IMR-90 (cell line): ENCODE data around the gene CBX5. TPM values are rescaled to one million over a fixed set of nuclear protein-coding genes. Genes with fewer than 3 reads are reported as not detected.

ENCODE experiments used
- ATAC-seq: fragments of 200-7000 bp; cut with Tn5 transposase; 2 replicates; pipeline ENCODE4 v1.9.1; 2020; ENCODE audit warnings: low read depth, mild to moderate bottlenecking, moderate library complexity
- BruUV-seq: library from RNA; stranded (reverse); fragments of 400-500 nt; replicated peaks from 2 replicates; lab custom pipeline; 2021; lab: Mats Ljungman, UMichigan
- CTCF ChIA-PET: fragments of 300-600 bp; formaldehyde crosslinking; extraction: SDS; loops from one replicate; lab custom pipeline; 2021; ENCODE audit warnings: antibody characterized with exemption; lab: Yijun Ruan, JAX
- POLR2A ChIA-PET: fragments of 300-600 bp; sonication (Branson Sonifier 250); formaldehyde crosslinking; loops from one replicate; lab custom pipeline; 2022; ENCODE audit warnings: antibody characterized with exemption; ENCODE audit not compliant: unreplicated experiment; lab: Charles Lee
- DNase-seq: peaks from one replicate; pipeline ENCODE4 v3.0.0; 2013
- H2AFZ ChIP-seq: replicated peaks from 2 replicates; pipeline ENCODE3; 2013; ENCODE audit warnings: low read length, mild to moderate bottlenecking; ENCODE audit not compliant: poor library complexity
- H2AK5ac ChIP-seq: 2 replicates; pipeline ENCODE4 v1.6.1; 2013; ENCODE audit warnings: low read depth, low read length, inconsistent platforms
- H2AK9ac ChIP-seq: replicated peaks from 2 replicates; pipeline ENCODE3; 2013; ENCODE audit warnings: mild to moderate bottlenecking, low read depth, low read length, moderate library complexity; ENCODE audit not compliant: poor library complexity
- H2BK120ac ChIP-seq: 2 replicates; pipeline ENCODE4 v1.6.1; 2013; ENCODE audit warnings: low read depth, low read length, inconsistent platforms
- H2BK15ac ChIP-seq: 3 replicates; pipeline ENCODE4 v1.6.1; 2013; ENCODE audit warnings: low read depth, low read length, inconsistent platforms
- H2BK20ac ChIP-seq: 2 replicates; pipeline ENCODE4 v1.6.1; 2013; ENCODE audit warnings: low read depth, mild to moderate bottlenecking, inconsistent platforms, low read length, moderate library complexity
- H2BK5ac ChIP-seq: 2 replicates; pipeline ENCODE4 v1.6.1; 2013; ENCODE audit warnings: mild to moderate bottlenecking, low read depth, low read length, inconsistent platforms; ENCODE audit not compliant: poor library complexity, severe bottlenecking
- H3K14ac ChIP-seq: replicated peaks from 2 replicates; pipeline ENCODE4 v1.6.1; 2013; ENCODE audit warnings: low read depth, low read length, inconsistent platforms
- H3K18ac ChIP-seq: 2 replicates; pipeline ENCODE4 v1.6.1; 2013; ENCODE audit warnings: low read depth, low read length, control low read depth
- H3K23ac ChIP-seq: 2 replicates; pipeline ENCODE4 v1.6.1; 2013; ENCODE audit warnings: low read depth, low read length, inconsistent platforms
- H3K27ac ChIP-seq: 2 replicates; pipeline ENCODE4 v1.5.1; 2013; ENCODE audit warnings: mild to moderate bottlenecking, control low read depth, low read length; ENCODE audit not compliant: insufficient read depth
- H3K27me3 ChIP-seq: 2 replicates; pipeline ENCODE4 v1.6.1; 2013; ENCODE audit warnings: low read length; ENCODE audit not compliant: control insufficient read depth, insufficient read depth
- H3K36me3 ChIP-seq: 2 replicates; pipeline ENCODE4 v1.6.1; 2013; ENCODE audit warnings: low read length, mixed read lengths; ENCODE audit not compliant: control insufficient read depth, insufficient read depth
- H3K4ac ChIP-seq: 2 replicates; pipeline ENCODE4 v1.6.1; 2013; ENCODE audit warnings: low read depth, low read length, inconsistent platforms
- H3K4me1 ChIP-seq: 2 replicates; pipeline ENCODE4 v1.6.1; 2013; ENCODE audit warnings: low read length, mixed read lengths; ENCODE audit not compliant: control insufficient read depth, insufficient read depth
- H3K4me2 ChIP-seq: 2 replicates; pipeline ENCODE4 v1.6.1; 2013; ENCODE audit warnings: low read depth, mild to moderate bottlenecking, control low read depth, low read length, moderate library complexity
- H3K4me3 ChIP-seq: 2 replicates; pipeline ENCODE4 v1.5.1; 2013; ENCODE audit warnings: low read depth, mild to moderate bottlenecking, control low read depth, low read length, moderate library complexity; ENCODE audit not compliant: insufficient read depth
- H3K56ac ChIP-seq: 2 replicates; pipeline ENCODE4 v1.6.1; 2013; ENCODE audit warnings: low read length, inconsistent platforms; ENCODE audit not compliant: insufficient read depth; ENCODE audit errors: extremely low read depth
- H3K79me1 ChIP-seq, 2 experiments: 2 replicates each; pipeline ENCODE4 v1.6.1; 2013; ENCODE audit warnings: low read length in 2 of 2, inconsistent platforms in 1 of 2, low read depth in 1 of 2
- H3K9ac ChIP-seq: 2 replicates; pipeline ENCODE4 v1.6.1; 2013; ENCODE audit warnings: low read depth, low read length, control low read depth
- H3K9me1 ChIP-seq: 2 replicates; pipeline ENCODE4 v1.6.1; 2013; ENCODE audit warnings: low read length, inconsistent platforms; ENCODE audit not compliant: insufficient read depth
- H3K9me3 ChIP-seq: 2 replicates; pipeline ENCODE4 v1.6.1; 2013; ENCODE audit warnings: low read length; ENCODE audit not compliant: control insufficient read depth, insufficient read depth
- H4K20me1 ChIP-seq: 2 replicates; pipeline ENCODE4 v1.6.1; 2013; ENCODE audit warnings: low read length, inconsistent platforms; ENCODE audit not compliant: insufficient read depth
- H4K5ac ChIP-seq: 2 replicates; pipeline ENCODE4 v1.6.1; 2013; ENCODE audit warnings: mild to moderate bottlenecking, low read depth, low read length, control low read depth
- H4K8ac ChIP-seq, 2 experiments: 2 replicates each; pipeline ENCODE4 v1.6.1; 2013; ENCODE audit warnings: low read depth in 2 of 2, low read length in 2 of 2, control low read depth in 1 of 2, inconsistent platforms in 1 of 2
- H4K91ac ChIP-seq: 2 replicates; pipeline ENCODE4 v1.6.1; 2013; ENCODE audit warnings: low read depth, low read length, inconsistent platforms; ENCODE audit not compliant: insufficient read depth
- BHLHE40 ChIP-seq: fragments of 150-350 bp; IDR thresholded peaks from 2 replicates; pipeline ENCODE4 v1.6.1; 2016; ENCODE audit warnings: mild to moderate bottlenecking, low read depth, low read length
- CEBPB ChIP-seq: IDR thresholded peaks from 2 replicates; pipeline ENCODE4 v1.6.1; 2012; ENCODE audit warnings: low read depth, low read length, improper control_type of control experiment
- CHD1 ChIP-seq: IDR thresholded peaks from 2 replicates; pipeline ENCODE4 v1.6.1; 2012; ENCODE audit warnings: low read depth, low read length, improper control_type of control experiment
- FOS ChIP-seq: fragments of 150-350 bp; IDR thresholded peaks from 2 replicates; pipeline ENCODE4 v1.6.1; 2016; ENCODE audit warnings: low read depth, low read length
- MAFK ChIP-seq: IDR thresholded peaks from 2 replicates; pipeline ENCODE4 v1.6.1; 2012; ENCODE audit warnings: low read depth, low read length, improper control_type of control experiment
- MAZ ChIP-seq: IDR thresholded peaks from 2 replicates; pipeline ENCODE4 v1.6.1; 2012; ENCODE audit warnings: low read depth, mild to moderate bottlenecking, low read length, improper control_type of control experiment, moderate library complexity, borderline replicate concordance
- MXI1 ChIP-seq: IDR thresholded peaks from 2 replicates; pipeline ENCODE4 v1.6.1; 2012; ENCODE audit warnings: low read depth, mild to moderate bottlenecking, low read length, moderate library complexity, borderline replicate concordance
- NFE2L2 ChIP-seq: fragments of 150-350 bp; IDR thresholded peaks from 2 replicates; pipeline ENCODE4 v1.6.1; 2016; ENCODE audit warnings: low read depth, mild to moderate bottlenecking, low read length
- POLR2A ChIP-seq: IDR thresholded peaks from 2 replicates; pipeline ENCODE4 v1.6.1; 2012; ENCODE audit warnings: mild to moderate bottlenecking, low read depth, low read length
- RAD21 ChIP-seq: IDR thresholded peaks from 2 replicates; pipeline ENCODE4 v1.6.1; 2012; ENCODE audit warnings: low read length, improper control_type of control experiment
- RCOR1 ChIP-seq: IDR thresholded peaks from 2 replicates; pipeline ENCODE4 v1.6.1; 2012; ENCODE audit warnings: mild to moderate bottlenecking, low read length, improper control_type of control experiment; ENCODE audit not compliant: insufficient replicate concordance
- RFX5 ChIP-seq: IDR thresholded peaks from 2 replicates; pipeline ENCODE4 v1.8.0; 2012; ENCODE audit warnings: low read depth, mild to moderate bottlenecking, low read length, moderate library complexity
- SMC3 ChIP-seq: fragments of 150-350 bp; IDR thresholded peaks from 2 replicates; pipeline ENCODE4 v1.6.1; 2016; ENCODE audit warnings: low read depth, mild to moderate bottlenecking, antibody characterized with exemption, low read length, moderate library complexity
- WGBS, 2 experiments: methylation state at CpG; one replicate each; pipeline versions ENCODE4 v1.1.5 to v1.1.7; 2013; ENCODE audit warnings: missing lambda C conversion rate in 2 of 2; ENCODE audit not compliant: insufficient read length in 1 of 2; ENCODE audit errors: extremely low coverage in 2 of 2; 5-methylcytosine and 5-hydroxymethylcytosine counted together
- dilution Hi-C: fragments of 300-500 bp; cut with HindIII; formaldehyde crosslinking; loops from one replicate; pipeline ENCODE4 v1.14.3; 2018; ENCODE audit warnings: low sequenced_read_pairs; ENCODE audit not compliant: unreplicated experiment
- in situ Hi-C: fragments of 300-500 bp; cut with MboI; formaldehyde crosslinking; loops from 3 replicates; pipeline ENCODE4 v1.14.3; 2019; ENCODE audit warnings: low sequenced_read_pairs, inconsistent platforms, mixed read lengths
- intact Hi-C: fragments of 100-400 bp; cut with micrococcal nuclease; formaldehyde crosslinking; loops from 2 replicates; pipeline ENCODE4 v1.10.0; 2022
- polyA plus RNA-seq, 3 experiments: library from polyadenylated mRNA; depleted of rRNA; stranded (reverse); fragments of >200 nt; gene quantifications; 2 replicates each; pipeline ENCODE4 v1.2.3, GENCODE V29; 2012; ENCODE audit warnings: low replicate concordance in 1 of 3
- total RNA-seq: library from RNA; depleted of rRNA; stranded (reverse); fragments of >200 nt; gene quantifications from 2 replicates; pipeline ENCODE4 v1.2.3, GENCODE V29; 2012
- TF ChIP-seq, protein P1 (sequence below): fragments of 150-350 bp; IDR thresholded peaks from 2 replicates; pipeline ENCODE4 v1.6.1; 2016; ENCODE audit warnings: low read depth, mild to moderate bottlenecking, low read length, moderate library complexity, borderline replicate concordance
- TF ChIP-seq, protein P2 (sequence below): fragments of 150-350 bp; IDR thresholded peaks from 2 replicates; pipeline ENCODE4 v1.6.1; 2017; ENCODE audit warnings: mild to moderate bottlenecking, antibody characterized with exemption, low read length, low read depth
- TF ChIP-seq, protein P3 (sequence below): conservative IDR thresholded peaks from 2 replicates; pipeline ENCODE4 v1.5.1; 2012; ENCODE audit warnings: mild to moderate bottlenecking, low read depth, low read length, improper control_type of control experiment

The CBX5 gene
- total and polyA plus RNA-seq, 2 of the 4 experiments (the other 2 are of a cell fraction), result 18.0 to 40.9 TPM

DNA sequence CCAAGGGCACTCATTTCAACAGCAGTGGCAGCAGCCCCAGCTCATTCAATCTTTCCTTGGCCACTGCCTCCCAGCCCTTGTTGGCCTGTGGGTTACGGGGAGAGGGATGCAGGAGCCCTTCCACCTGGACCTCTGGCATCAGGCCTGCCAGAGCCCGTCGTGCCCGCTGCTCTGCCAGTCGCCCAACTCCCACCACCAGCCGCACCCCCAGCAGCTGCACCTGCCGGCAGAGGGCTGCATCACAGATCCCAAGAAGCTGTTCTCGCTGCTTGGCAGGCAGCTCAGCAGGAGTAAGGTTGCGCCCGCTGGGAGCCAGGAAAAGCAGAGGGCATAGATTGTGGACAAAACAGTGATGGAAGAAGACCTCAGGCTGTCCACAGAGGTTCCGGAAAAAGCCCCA, 97.8 kb downstream of the CBX5 start:
- H3K27ac ChIP-seq, result no peak overlapping the region
- CTCF ChIA-PET, result no interaction called here
- no peak overlapping the region for H2BK15ac ChIP-seq
- no peak overlapping the region for H3K56ac ChIP-seq
- no peak overlapping the region for H4K5ac ChIP-seq
- no peak overlapping the region for H3K18ac ChIP-seq
- no peak overlapping the region for H4K91ac ChIP-seq
- no peak overlapping the region for H2AFZ ChIP-seq
- in situ Hi-C loops, result no loop called here
- 95% methylated on average over 7 of the region's 11 CpGs; no CpG with 5 or more reads in 1 of the 2 experiments for WGBS, 2 experiments
- H3K79me1 ChIP-seq, result peaks cover 7 to 8% of the 10 kb centered on the region in 2 experiments
- H3K14ac ChIP-seq, result no peak overlapping the region
- ATAC-seq, result no peak
- H3K4me2 ChIP-seq, result no peak overlapping the region
- H2BK5ac ChIP-seq, result no peak overlapping the region
- dilution Hi-C loops, result no loop called here
- H3K36me3 ChIP-seq, result peaks cover 13% of the 10 kb centered on the region
- no peak overlapping the region for H2BK120ac ChIP-seq
- H3K4me3 ChIP-seq, result no peak overlapping the region
- H3K27me3 ChIP-seq, result peaks cover 11% of the 10 kb centered on the region
- H3K4me1 ChIP-seq, result no peaks in the 10 kb centered on the region
- TF ChIP-seq, protein P1, sequence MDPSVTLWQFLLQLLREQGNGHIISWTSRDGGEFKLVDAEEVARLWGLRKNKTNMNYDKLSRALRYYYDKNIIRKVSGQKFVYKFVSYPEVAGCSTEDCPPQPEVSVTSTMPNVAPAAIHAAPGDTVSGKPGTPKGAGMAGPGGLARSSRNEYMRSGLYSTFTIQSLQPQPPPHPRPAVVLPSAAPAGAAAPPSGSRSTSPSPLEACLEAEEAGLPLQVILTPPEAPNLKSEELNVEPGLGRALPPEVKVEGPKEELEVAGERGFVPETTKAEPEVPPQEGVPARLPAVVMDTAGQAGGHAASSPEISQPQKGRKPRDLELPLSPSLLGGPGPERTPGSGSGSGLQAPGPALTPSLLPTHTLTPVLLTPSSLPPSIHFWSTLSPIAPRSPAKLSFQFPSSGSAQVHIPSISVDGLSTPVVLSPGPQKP, result no peak
- no peak for TF ChIP-seq FOS
- no peak for TF ChIP-seq RAD21
- no peak for TF ChIP-seq MXI1
- no peak for TF ChIP-seq BHLHE40
- TF ChIP-seq, protein P2, sequence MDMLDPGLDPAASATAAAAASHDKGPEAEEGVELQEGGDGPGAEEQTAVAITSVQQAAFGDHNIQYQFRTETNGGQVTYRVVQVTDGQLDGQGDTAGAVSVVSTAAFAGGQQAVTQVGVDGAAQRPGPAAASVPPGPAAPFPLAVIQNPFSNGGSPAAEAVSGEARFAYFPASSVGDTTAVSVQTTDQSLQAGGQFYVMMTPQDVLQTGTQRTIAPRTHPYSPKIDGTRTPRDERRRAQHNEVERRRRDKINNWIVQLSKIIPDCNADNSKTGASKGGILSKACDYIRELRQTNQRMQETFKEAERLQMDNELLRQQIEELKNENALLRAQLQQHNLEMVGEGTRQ, result no peak
- no peak for TF ChIP-seq MAZ
- TF ChIP-seq MAFK, result no peak
- no peak for TF ChIP-seq RCOR1
- no peak for TF ChIP-seq CEBPB
- TF ChIP-seq POLR2A, result no peak
- TF ChIP-seq NFE2L2, result no peak
- no peak for TF ChIP-seq CHD1
- no peak for TF ChIP-seq RFX5
- TF ChIP-seq SMC3, result no peak
- TF ChIP-seq, protein P3, sequence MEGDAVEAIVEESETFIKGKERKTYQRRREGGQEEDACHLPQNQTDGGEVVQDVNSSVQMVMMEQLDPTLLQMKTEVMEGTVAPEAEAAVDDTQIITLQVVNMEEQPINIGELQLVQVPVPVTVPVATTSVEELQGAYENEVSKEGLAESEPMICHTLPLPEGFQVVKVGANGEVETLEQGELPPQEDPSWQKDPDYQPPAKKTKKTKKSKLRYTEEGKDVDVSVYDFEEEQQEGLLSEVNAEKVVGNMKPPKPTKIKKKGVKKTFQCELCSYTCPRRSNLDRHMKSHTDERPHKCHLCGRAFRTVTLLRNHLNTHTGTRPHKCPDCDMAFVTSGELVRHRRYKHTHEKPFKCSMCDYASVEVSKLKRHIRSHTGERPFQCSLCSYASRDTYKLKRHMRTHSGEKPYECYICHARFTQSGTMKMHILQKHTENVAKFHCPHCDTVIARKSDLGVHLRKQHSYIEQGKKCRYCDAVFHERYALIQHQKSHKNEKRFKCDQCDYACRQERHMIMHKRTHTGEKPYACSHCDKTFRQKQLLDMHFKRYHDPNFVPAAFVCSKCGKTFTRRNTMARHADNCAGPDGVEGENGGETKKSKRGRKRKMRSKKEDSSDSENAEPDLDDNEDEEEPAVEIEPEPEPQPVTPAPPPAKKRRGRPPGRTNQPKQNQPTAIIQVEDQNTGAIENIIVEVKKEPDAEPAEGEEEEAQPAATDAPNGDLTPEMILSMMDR, result no peak
- no peak overlapping the region for H3K9ac ChIP-seq
- POLR2A ChIA-PET, result no interaction called here
- BruUV-seq, result no TSS peak
- H2AK5ac ChIP-seq, result no peak overlapping the region
- intact Hi-C loops, result no loop called here
- H2AK9ac ChIP-seq, result no peak overlapping the region
- H3K9me1 ChIP-seq, result peaks cover 10% of the 10 kb centered on the region; the same call in 1 of the 2 replicates
- no peaks in the 10 kb centered on the region for H3K9me3 ChIP-seq
- no peak for DNase-seq
- no peak overlapping the region for H2BK20ac ChIP-seq
- H3K23ac ChIP-seq, result no peak overlapping the region
- no peak overlapping the region for H3K4ac ChIP-seq
- no peak overlapping the region for H4K8ac ChIP-seq
- H4K20me1 ChIP-seq, result no peaks in the 10 kb centered on the region; the same call in 1 of the 2 replicates
